ENCODE measurements around the gene CDKN2B. TPM values are rescaled to one million over a fixed set of nuclear protein-coding genes. Genes with fewer than 3 reads are reported as not detected.

CDKN2B gene
- total RNA-seq, 1 experiment from 2014 or later: 32.2 TPM

DNA sequence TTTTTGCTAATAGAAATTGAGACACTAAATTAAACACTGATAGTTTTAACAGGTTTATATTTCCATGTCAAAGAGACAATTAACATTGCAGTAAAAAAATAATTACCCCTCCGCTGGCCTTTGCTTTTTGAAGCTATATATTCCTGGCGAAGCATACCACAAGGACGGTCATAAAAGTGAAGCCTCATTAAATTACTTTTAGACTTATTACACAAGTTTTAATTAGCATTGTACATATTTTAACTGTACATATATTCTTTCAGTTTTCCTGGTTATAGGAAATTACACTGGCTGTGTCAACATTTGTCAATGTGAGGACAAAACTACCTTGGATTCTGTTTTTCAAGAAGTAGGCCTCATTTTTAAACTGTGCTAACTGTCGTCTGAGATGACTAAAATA, 16.1 kb downstream of the CDKN2B start:
- TF ChIP-seq EZH2 (IDR thresholded peaks at IDR 0.05; ENCODE audit: low read length, unreplicated experiment): no peak
- TF ChIP-seq, protein P1, sequence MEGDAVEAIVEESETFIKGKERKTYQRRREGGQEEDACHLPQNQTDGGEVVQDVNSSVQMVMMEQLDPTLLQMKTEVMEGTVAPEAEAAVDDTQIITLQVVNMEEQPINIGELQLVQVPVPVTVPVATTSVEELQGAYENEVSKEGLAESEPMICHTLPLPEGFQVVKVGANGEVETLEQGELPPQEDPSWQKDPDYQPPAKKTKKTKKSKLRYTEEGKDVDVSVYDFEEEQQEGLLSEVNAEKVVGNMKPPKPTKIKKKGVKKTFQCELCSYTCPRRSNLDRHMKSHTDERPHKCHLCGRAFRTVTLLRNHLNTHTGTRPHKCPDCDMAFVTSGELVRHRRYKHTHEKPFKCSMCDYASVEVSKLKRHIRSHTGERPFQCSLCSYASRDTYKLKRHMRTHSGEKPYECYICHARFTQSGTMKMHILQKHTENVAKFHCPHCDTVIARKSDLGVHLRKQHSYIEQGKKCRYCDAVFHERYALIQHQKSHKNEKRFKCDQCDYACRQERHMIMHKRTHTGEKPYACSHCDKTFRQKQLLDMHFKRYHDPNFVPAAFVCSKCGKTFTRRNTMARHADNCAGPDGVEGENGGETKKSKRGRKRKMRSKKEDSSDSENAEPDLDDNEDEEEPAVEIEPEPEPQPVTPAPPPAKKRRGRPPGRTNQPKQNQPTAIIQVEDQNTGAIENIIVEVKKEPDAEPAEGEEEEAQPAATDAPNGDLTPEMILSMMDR (conservative IDR thresholded peaks at IDR 0.05; ENCODE audit: low read depth, low read length): no peak
- no peak for TF ChIP-seq EZH2phosphoT487 (IDR thresholded peaks at IDR 0.05; ENCODE audit: borderline replicate concordance, low read length)
- Histone ChIP-seq H3K36me3 (ENCODE audit: low read depth, low read length) (peaks cover 8% of the 10 kb centered on the region), H3K4me2 (ENCODE audit: low read length) (peak overlapping the region; percentile 94), H3K79me2 (ENCODE audit: low read length) (peaks cover 96% of the 10 kb centered on the region), H3K27me3 (ENCODE audit: low read length) (no peaks in the 10 kb centered on the region), H3K4me3 (ENCODE audit: low read length) (peak overlapping the region; percentile 96), H3K27ac (ENCODE audit: low read length) (peak overlapping the region; percentile 89), H3F3A (ENCODE audit: low read length, unreplicated experiment) (no peaks in the 10 kb centered on the region), H3K9ac (ENCODE audit: low read length) (peak overlapping the region; percentile 99), H3K9me3 (ENCODE audit: low read length) (no peaks in the 10 kb centered on the region), H3K9me2 (replicated peaks; ENCODE audit: low read length) (no peaks in the 10 kb centered on the region), H3K4me1 (ENCODE audit: insufficient read depth, low read length) (peaks cover 33% of the 10 kb centered on the region), H2AFZ (ENCODE audit: low read length) (no peak overlapping the region), H4K20me1 (ENCODE audit: low read length) (0 out of 2 replicates have a peak, but pooled peaks cover 4% of the 10 kb centered on the region)
- CTCF ChIA-PET: no interaction called here
- POLR2A ChIA-PET (ENCODE audit: unreplicated experiment): interaction anchor here (0.6 kb wide), 1 partner anchor 454 kb away, joined by 3 read pairs; the partner anchor contains the start of gene DMRTA1
- intact Hi-C loops (cut with micrococcal nuclease): loop anchor here (5.0 to 10.0 kb wide), 2 partner anchors 161 to 452 kb away; partner anchors contain the start of gene DMRTA1
- no peak for DNase-seq
- BruUV-seq (replicated peaks): no TSS peak
- ATAC-seq: no peak

DNA sequence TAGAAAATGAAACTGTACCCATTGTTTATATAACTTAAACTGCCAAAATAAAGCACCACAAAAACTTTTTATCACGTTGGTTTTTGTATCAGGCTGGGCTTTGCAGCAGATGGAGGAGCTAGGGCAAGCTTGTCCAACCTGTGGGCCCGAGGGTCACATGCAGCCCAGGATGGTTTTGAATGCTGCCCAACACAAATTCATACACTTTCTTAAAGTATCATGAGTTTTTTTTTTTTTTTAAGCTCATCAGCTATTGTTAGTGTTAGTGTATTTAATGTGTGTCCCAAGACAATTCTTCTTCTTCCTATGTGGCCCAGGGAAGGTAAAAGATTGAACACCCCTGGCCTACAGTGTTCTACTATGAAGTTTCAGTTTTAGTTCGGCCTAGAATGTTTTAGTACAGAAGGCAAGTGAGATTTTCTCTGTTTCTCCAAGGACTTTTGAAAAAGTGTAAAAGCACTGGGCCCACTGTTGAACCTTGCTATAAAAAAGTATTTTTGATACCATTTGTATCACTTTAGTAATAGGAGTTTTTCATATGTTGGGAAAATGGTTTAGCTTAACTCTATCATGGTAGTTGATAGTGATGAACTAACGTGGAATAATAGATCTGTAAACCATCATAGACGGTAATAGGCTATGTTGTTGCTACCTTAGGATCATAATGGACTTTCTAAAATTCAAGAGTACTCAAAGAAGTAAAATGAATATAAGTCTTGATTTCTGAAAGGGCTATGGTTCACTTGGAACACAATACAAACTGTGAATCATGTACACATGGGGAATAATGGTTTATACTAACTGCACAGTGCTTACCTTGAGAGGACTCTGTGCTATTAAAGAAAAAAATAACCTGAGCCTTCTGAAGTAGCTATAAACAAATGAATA, 17.8 kb downstream of the CDKN2B start:
- Histone ChIP-seq H3K9me3 (ENCODE audit: low read length) (no peaks in the 10 kb centered on the region), H3K9ac (ENCODE audit: low read length) (peak overlapping the region; percentile 99), H3K79me2 (ENCODE audit: low read length) (peaks cover 96% of the 10 kb centered on the region), H4K20me1 (ENCODE audit: low read length) (0 out of 2 replicates have a peak, but pooled peaks cover 4% of the 10 kb centered on the region), H3K36me3 (ENCODE audit: low read depth, low read length) (peaks cover 8% of the 10 kb centered on the region), H3K4me1 (ENCODE audit: insufficient read depth, low read length) (peaks cover 26% of the 10 kb centered on the region), H3K27ac (ENCODE audit: low read length) (peak overlapping the region; percentile 7), H3K9me2 (replicated peaks; ENCODE audit: low read length) (no peaks in the 10 kb centered on the region), H3F3A (ENCODE audit: low read length, unreplicated experiment) (no peaks in the 10 kb centered on the region), H3K27me3 (ENCODE audit: low read length) (no peaks in the 10 kb centered on the region), H3K4me3 (ENCODE audit: low read length) (peak overlapping the region; percentile 96), H2AFZ (ENCODE audit: low read length) (no peak overlapping the region), H3K4me2 (ENCODE audit: low read length) (peak overlapping the region; percentile 94)
- TF ChIP-seq, protein P1 (conservative IDR thresholded peaks at IDR 0.05; ENCODE audit: low read depth, low read length): no peak
- TF ChIP-seq EZH2 (IDR thresholded peaks at IDR 0.05; ENCODE audit: low read length, unreplicated experiment) (no peak), EZH2phosphoT487 (IDR thresholded peaks at IDR 0.05; ENCODE audit: borderline replicate concordance, low read length) (no peak)
- DNase-seq (no peak), ATAC-seq (no peak)
- POLR2A ChIA-PET (ENCODE audit: unreplicated experiment): interaction anchor here (0.6 kb wide), 2 partner anchors 8 to 135 kb away, joined by 3 to 5 read pairs; no protein-coding TSS in a partner anchor
- intact Hi-C loops (cut with micrococcal nuclease): loop anchor here (5.0 to 10.0 kb wide), 2 partner anchors 159 to 453 kb away; partner anchors contain the start of gene DMRTA1
- CTCF ChIA-PET: no interaction called here
- no TSS peak for BruUV-seq (replicated peaks)

Data from PC-3 (cell line).